K562 (cell line): ENCODE data around the gene ZNF473. TPM values are rescaled to one million over a fixed set of nuclear protein-coding genes. Genes with fewer than 3 reads are reported as not detected.

Source experiments
- DACH1 ChIP-seq: fragments of 450-650 bp; IDR thresholded peaks from 2 replicates; pipeline ENCODE4 v1.6.1; 2018; ENCODE audit not compliant: partially characterized antibody
- GABPB1 ChIP-seq: sonication (generic); formaldehyde crosslinking; IDR thresholded peaks from 2 replicates; pipeline ENCODE4 v1.8.0; 2022; ENCODE audit warnings: mild to moderate bottlenecking, missing genetic modification reagents
- HDGF ChIP-seq: fragments of 450-650 bp; IDR thresholded peaks from 2 replicates; pipeline ENCODE4 v1.6.1; 2016
- NFYB ChIP-seq: IDR thresholded peaks from 2 replicates; pipeline ENCODE4 v1.6.1; 2011; ENCODE audit warnings: mild to moderate bottlenecking, moderate library complexity; ENCODE audit not compliant: insufficient read length; ENCODE audit errors: extremely low read depth
- PHF20 ChIP-seq: fragments of 450-650 bp; IDR thresholded peaks from 2 replicates; pipeline ENCODE4 v1.6.1; 2018; ENCODE audit not compliant: partially characterized antibody
- POLR2B ChIP-seq: fragments of 450-650 bp; IDR thresholded peaks from 2 replicates; pipeline ENCODE4 v1.6.1; 2018; ENCODE audit warnings: low read depth; ENCODE audit not compliant: partially characterized antibody
- RB1 ChIP-seq: fragments of 450-650 bp; IDR thresholded peaks from 2 replicates; pipeline ENCODE4 v1.6.1; 2017; ENCODE audit warnings: low read depth, mild to moderate bottlenecking
- RBFOX2 ChIP-seq: fragments of 200-400 bp; formaldehyde crosslinking; IDR thresholded peaks from 2 replicates; pipeline ENCODE4 v1.6.1; 2017; ENCODE audit warnings: low read depth, mild to moderate bottlenecking, low read length, moderate library complexity
- RBM14 ChIP-seq: fragments of 200-400 bp; formaldehyde crosslinking; IDR thresholded peaks from 2 replicates; pipeline ENCODE4 v1.6.1; 2018; ENCODE audit warnings: low read depth, mild to moderate bottlenecking, low read length, moderate library complexity, borderline replicate concordance; ENCODE audit not compliant: insufficient read depth
- RNF2 ChIP-seq: sonication (generic); IDR thresholded peaks from 2 replicates; pipeline ENCODE4 v1.6.1; 2016
- SIN3A ChIP-seq, 2 experiments: fragments of 150-350 bp in 1 of 2; IDR thresholded peaks; 2 replicates each; pipeline ENCODE4 v1.6.1; 2011 to 2016; ENCODE audit warnings: borderline replicate concordance in 2 of 2, low read depth in 2 of 2, low read length in 2 of 2, mild to moderate bottlenecking in 2 of 2, moderate library complexity in 2 of 2; ENCODE audit not compliant: control insufficient read depth in 1 of 2
- SMAD3 ChIP-seq: fragments of 450-650 bp; formaldehyde crosslinking; conservative IDR thresholded peaks from 2 replicates; pipeline ENCODE4 v1.4.0; 2020; ENCODE audit warnings: mild to moderate bottlenecking
- SRSF1 ChIP-seq: fragments of 200-400 bp; formaldehyde crosslinking; IDR thresholded peaks from 2 replicates; pipeline ENCODE4 v1.6.1; 2017; ENCODE audit warnings: mild to moderate bottlenecking, low read depth, low read length, moderate library complexity
- TCF7L2 ChIP-seq: fragments of 150-350 bp; IDR thresholded peaks from 2 replicates; pipeline ENCODE4 v1.6.1; 2016; ENCODE audit warnings: low read depth, mild to moderate bottlenecking, low read length, moderate library complexity
- TSC22D4 ChIP-seq: fragments of 450-650 bp; IDR thresholded peaks from 2 replicates; pipeline ENCODE4 v1.6.1; 2016; ENCODE audit warnings: missing genetic modification characterization, missing biosample characterization, control low read depth
- ZEB2 ChIP-seq: fragments of 450-650 bp; IDR thresholded peaks from 2 replicates; pipeline ENCODE4 v1.6.1; 2016
- ZNF23 ChIP-seq: fragments of 250-450 bp; sonication (Bioruptor Pico); IDR thresholded peaks from 2 replicates; pipeline ENCODE4 v1.4.0; 2020; ENCODE audit warnings: mild to moderate bottlenecking
- ZNF584 ChIP-seq: fragments of 200-800 bp; sonication (Bioruptor generic); IDR thresholded peaks from 2 replicates; pipeline ENCODE4 v1.6.1; 2016; ENCODE audit warnings: low read depth, mild to moderate bottlenecking, missing genetic modification characterization, missing compliant biosample characterization
- ZNF639 ChIP-seq, 2 experiments: fragments of 200-800 bp in 1 of 2; sonication (Bioruptor generic) in 1 of 2; sonication (generic) in 1 of 2; formaldehyde crosslinking in 1 of 2; IDR thresholded peaks in 1 of 2; conservative IDR thresholded peaks in 1 of 2; 2 replicates each; pipeline versions ENCODE4 v1.5.0 to v1.6.1; 2016 to 2020; ENCODE audit warnings: missing compliant biosample characterization in 1 of 2, missing genetic modification characterization in 1 of 2, missing genetic modification reagents in 1 of 2
- ZSCAN29 ChIP-seq: fragments of 450-650 bp; IDR thresholded peaks from 2 replicates; pipeline ENCODE4 v1.6.1; 2017
- polyA plus RNA-seq, 8 experiments: library from polyadenylated mRNA; depleted of rRNA in 4 of 8; stranded (reverse) in 5 of 8; unstranded in 3 of 8; fragments of >200 nt; fragmentation: Nextera tagmentation in 2 of 8; fragmentation: Illumina TruSeq in 1 of 8; extraction: Ambion mirVana in 2 of 8; extraction: Trizol in 1 of 8; gene quantifications; 2 replicates each; pipeline versions ENCODE4 v1.2.1 to v1.2.3, GENCODE V29; 2011 to 2014; ENCODE audit warnings: inconsistent platforms in 1 of 8, missing spikeins in 1 of 8
- total RNA-seq, 7 experiments: library from RNA; depleted of rRNA in 6 of 7; stranded (reverse); fragments of >200 nt in 6 of 7; fragmentation: Illumina TruSeq in 2 of 7; extraction: Trizol in 2 of 7; gene quantifications; 2 replicates each; pipeline versions ENCODE4 v1.2.1 to v1.2.3, GENCODE V29; 2011 to 2021; ENCODE audit warnings: low replicate concordance in 1 of 7
- TF ChIP-seq, protein P1 (sequence below): sonication (generic); formaldehyde crosslinking; IDR thresholded peaks from 2 replicates; pipeline ENCODE4 v1.8.1; 2023; ENCODE audit warnings: mild to moderate bottlenecking, missing genetic modification reagents
- TF ChIP-seq, protein P2 (sequence below): fragments of 250-450 bp; sonication (Bioruptor Pico); IDR thresholded peaks from 2 replicates; pipeline ENCODE4 v1.5.0; 2021; ENCODE audit warnings: mild to moderate bottlenecking, borderline replicate concordance
- TF ChIP-seq, protein P3 (sequence below): sonication (generic); formaldehyde crosslinking; IDR thresholded peaks from 2 replicates; pipeline ENCODE4 v1.8.0; 2022; ENCODE audit warnings: missing genetic modification reagents, mild to moderate bottlenecking, borderline replicate concordance

Gene ZNF473
- total and polyA plus RNA-seq, 9 of the 15 experiments (the other 6 are each of a cell fraction or from before 2014, with no cell fraction given) = 8.2 to 34.0 (median 28.5) TPM

GRCh38 chr19:50025794-50026549, at the start of gene ZNF473 (continued):
- TF ChIP-seq ZNF639 (CRISPR knock-in tag; conservative IDR thresholded peaks at IDR 0.05 in 1 of 2, IDR thresholded peaks at IDR 0.05 in 1 of 2) (peak in 1 of 2 experiments; percentile 84; a peak in 2 of 4 replicates), PHF20 (peak; percentile 71), ZNF584 (CRISPR knock-in tag) (0 out of 2 replicates have a peak, but pooled peaks have one; percentile 23), DACH1 (no peak), SRSF1 (no peak), RBFOX2 (peak; percentile 88), SMAD3 (0 out of 2 replicates have a peak, but pooled peaks have one; percentile 56), RNF2 (peak; percentile 90; the same call in 1 of the 2 replicates), RBM14 (no peak), NFYB (no peak), ZNF23 (no peak), SIN3A (IDR thresholded peaks at IDR 0.05; ENCODE audit: borderline replicate concordance in 2 of 2, control insufficient read depth in 1 of 2, low read depth in 2 of 2, low read length in 2 of 2) (peak; percentile 81 to 96; a peak in 1 of 4 replicates), ZEB2 (no peak), HDGF (no peak), GABPB1 (CRISPR knock-in tag) (peak; percentile 95), TSC22D4 (tag) (no peak), TCF7L2 (0 out of 2 replicates have a peak, but pooled peaks have one; percentile 12), POLR2B (peak; percentile 85), RB1 (peak; percentile 78), ZSCAN29 (no peak)
- TF ChIP-seq, protein P1, sequence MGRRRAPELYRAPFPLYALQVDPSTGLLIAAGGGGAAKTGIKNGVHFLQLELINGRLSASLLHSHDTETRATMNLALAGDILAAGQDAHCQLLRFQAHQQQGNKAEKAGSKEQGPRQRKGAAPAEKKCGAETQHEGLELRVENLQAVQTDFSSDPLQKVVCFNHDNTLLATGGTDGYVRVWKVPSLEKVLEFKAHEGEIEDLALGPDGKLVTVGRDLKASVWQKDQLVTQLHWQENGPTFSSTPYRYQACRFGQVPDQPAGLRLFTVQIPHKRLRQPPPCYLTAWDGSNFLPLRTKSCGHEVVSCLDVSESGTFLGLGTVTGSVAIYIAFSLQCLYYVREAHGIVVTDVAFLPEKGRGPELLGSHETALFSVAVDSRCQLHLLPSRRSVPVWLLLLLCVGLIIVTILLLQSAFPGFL (CRISPR knock-in tag) = 0 out of 2 replicates have a peak, but pooled peaks have one; percentile 85
- TF ChIP-seq, protein P2, sequence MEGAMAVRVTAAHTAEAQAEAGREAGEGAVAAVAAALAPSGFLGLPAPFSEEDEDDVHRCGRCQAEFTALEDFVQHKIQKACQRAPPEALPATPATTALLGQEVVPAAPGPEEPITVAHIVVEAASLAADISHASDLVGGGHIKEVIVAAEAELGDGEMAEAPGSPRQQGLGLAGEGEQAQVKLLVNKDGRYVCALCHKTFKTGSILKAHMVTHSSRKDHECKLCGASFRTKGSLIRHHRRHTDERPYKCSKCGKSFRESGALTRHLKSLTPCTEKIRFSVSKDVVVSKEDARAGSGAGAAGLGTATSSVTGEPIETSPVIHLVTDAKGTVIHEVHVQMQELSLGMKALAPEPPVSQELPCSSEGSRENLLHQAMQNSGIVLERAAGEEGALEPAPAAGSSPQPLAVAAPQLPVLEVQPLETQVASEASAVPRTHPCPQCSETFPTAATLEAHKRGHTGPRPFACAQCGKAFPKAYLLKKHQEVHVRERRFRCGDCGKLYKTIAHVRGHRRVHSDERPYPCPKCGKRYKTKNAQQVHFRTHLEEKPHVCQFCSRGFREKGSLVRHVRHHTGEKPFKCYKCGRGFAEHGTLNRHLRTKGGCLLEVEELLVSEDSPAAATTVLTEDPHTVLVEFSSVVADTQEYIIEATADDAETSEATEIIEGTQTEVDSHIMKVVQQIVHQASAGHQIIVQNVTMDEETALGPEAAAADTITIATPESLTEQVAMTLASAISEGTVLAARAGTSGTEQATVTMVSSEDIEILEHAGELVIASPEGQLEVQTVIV (CRISPR knock-in tag) = no peak
- TF ChIP-seq, protein P3, sequence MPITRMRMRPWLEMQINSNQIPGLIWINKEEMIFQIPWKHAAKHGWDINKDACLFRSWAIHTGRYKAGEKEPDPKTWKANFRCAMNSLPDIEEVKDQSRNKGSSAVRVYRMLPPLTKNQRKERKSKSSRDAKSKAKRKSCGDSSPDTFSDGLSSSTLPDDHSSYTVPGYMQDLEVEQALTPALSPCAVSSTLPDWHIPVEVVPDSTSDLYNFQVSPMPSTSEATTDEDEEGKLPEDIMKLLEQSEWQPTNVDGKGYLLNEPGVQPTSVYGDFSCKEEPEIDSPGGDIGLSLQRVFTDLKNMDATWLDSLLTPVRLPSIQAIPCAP (CRISPR knock-in tag) = peak; percentile 42; the same call in 1 of the 2 replicates
